Measurements from ENCODE around the gene ARAP2.

Gene ARAP2

DNA sequence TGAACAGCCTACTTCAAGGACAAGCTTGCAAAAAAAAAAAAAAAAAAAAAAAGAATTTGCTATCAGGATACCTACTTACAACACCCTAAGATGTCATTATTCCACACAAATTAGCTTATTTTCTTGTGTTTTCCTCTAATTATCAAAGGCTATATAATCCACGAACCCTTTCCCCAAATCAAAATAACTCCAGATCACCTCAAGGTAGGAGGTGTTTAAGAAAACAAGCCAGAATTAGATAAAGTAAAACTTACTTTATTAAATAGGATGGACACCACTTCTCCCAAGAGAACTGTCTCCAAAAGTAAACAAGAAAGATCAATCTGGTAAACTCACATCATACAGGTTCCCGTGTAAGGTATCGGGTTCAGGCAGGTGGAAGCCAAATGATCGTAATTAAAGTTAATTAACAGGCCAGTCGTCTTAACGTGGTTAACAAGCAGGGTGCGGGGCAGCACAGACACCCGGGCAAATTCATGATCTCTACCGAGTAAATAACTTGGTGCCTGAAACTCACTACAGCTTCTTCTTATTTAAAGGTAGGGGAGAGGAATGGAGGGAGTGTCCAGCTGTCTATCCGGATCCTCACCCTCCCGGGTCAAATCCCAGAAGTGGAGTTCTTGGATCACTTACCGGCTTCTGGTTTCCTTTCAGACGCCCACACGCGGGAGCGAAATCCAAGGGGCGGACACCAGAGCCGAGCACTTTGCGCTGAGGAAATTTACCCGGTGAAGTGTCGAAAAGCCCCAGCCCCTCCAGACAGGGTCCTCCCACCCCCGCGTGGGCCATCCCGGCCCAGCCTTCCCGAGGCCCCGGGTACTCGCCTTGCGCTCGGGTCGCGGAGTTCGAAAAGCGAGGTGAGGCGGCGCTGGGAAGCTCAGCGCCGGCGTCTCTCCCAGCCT, 708 bp downstream of the ARAP2 start:
- no peak for TF ChIP-seq CTCF (IDR thresholded peaks at IDR 0.05; ENCODE audit: insufficient read depth, low read depth, low read length, missing control alignments)
- H3K4me3 ChIP-seq (ENCODE audit: low read depth, low read length), result peak overlapping the region; percentile 84
- DNase-seq (ENCODE audit: low read depth), result no peak

GRCh38 chr4:36242629-36243354, 1.5 kb downstream of the ARAP2 start:
- peak overlapping the region; percentile 84 for H3K4me3 ChIP-seq (ENCODE audit: low read depth, low read length)
- no peak for DNase-seq (ENCODE audit: low read depth)
- TF ChIP-seq CTCF (IDR thresholded peaks at IDR 0.05; ENCODE audit: insufficient read depth, low read depth, low read length, missing control alignments), result no peak

DNA sequence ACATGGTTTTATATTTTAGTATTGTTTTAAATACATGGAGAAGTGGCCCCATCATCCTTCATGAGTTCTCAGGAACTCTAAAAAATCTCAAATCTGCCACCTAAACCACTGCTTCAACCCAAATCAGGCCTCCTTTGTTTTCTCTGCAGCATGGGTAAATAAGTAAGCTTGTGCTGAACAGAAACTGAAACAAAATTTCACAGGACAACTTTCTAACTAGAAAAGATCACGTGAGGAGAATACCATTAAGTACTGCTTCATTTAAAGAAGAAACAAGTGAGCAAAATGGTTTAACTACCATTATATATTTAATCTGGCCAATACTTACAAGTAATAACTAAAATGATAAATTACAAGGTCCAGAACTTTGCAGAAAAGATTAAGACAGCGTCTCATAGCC, 2.5 kb downstream of the ARAP2 start:
- peak; percentile 75 for DNase-seq (ENCODE audit: low read depth)
- H3K4me3 ChIP-seq (ENCODE audit: low read depth, low read length), result peak overlapping the region; percentile 84
- no peak for TF ChIP-seq CTCF (IDR thresholded peaks at IDR 0.05; ENCODE audit: insufficient read depth, low read depth, low read length, missing control alignments)

DNA sequence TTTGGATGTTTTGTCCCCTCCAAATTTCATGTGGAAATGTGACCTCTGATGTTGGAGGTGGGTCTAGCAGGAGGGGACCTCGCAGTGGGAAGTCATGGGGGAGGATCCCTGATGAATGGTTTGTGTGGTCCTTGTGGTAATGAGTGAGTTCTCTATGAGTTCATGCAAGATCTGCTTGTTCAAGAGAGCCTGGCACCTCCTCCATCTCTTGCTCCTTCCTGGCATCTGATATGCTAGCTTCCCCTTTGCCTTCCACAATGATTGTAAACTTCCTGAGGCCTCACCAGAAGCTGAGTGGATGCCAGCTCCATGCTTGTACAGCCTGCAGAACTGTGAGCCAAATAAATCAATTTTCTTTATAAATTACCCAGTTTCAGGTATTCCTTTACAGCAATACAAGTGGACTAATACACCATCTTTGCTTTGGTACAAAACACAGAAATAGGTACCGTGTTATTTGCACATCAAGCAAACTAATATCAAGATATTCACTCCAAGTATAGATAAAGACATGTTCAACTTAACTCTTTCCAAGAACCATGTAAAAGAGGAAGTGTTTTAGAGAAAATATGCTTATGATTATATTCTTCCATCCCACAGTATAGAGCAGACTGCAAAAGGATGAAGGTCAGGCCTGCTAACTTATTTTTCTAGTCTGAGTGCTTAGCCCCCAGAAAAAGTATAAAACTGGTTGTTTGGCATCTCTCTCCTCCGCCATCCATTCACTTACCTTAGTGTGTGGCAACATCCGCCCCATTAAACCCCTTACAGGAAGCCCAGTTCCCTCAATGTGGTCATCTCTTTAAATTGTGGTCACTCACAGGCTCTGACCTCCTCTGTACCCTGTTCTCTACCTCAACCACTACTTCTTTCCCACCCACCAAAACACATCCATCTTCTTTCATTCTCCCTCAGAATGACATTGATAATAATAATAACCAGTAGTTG, 6.7 kb downstream of the ARAP2 start:
- no peak overlapping the region for H3K4me3 ChIP-seq (ENCODE audit: low read depth, low read length)
- no peak for TF ChIP-seq CTCF (IDR thresholded peaks at IDR 0.05; ENCODE audit: insufficient read depth, low read depth, low read length, missing control alignments)
- DNase-seq (ENCODE audit: low read depth), result no peak

- no peak for TF ChIP-seq CTCF (IDR thresholded peaks at IDR 0.05; ENCODE audit: insufficient read depth, low read depth, low read length, missing control alignments)
- DNase-seq (ENCODE audit: low read depth), result no peak
- no peak overlapping the region for H3K4me3 ChIP-seq (ENCODE audit: low read depth, low read length)
Observed at GRCh38 chr4:36236159-36236558, 8.2 kb downstream of the ARAP2 start.

GRCh38 chr4:36235306-36235705, 9.0 kb downstream of the ARAP2 start:
- no peak for DNase-seq (ENCODE audit: low read depth)
- no peak overlapping the region for H3K4me3 ChIP-seq (ENCODE audit: low read depth, low read length)
- no peak for TF ChIP-seq CTCF (IDR thresholded peaks at IDR 0.05; ENCODE audit: insufficient read depth, low read depth, low read length, missing control alignments)

Measured in GM12865 (cell line).